GM18508 (cell line): ENCODE results near the gene RNF123.

ENCODE experiments used
- ATAC-seq: cut with Tn5 transposase; IDR thresholded peaks from one replicate; pipeline ENCODE4 v1.9.1; 2021; ENCODE audit warnings: moderate number of reproducible peaks; ENCODE audit not compliant: insufficient read depth, unreplicated experiment

RNF123 gene

GRCh38 chr3:49700014-49700413, 10.7 kb downstream of the RNF123 start:
- no peak for ATAC-seq

GRCh38 chr3:49700453-49701128, 11.2 kb downstream of the RNF123 start:
- no peak for ATAC-seq

- no peak for ATAC-seq
Observed at GRCh38 chr3:49701388-49702077, 12.2 kb downstream of the RNF123 start.

DNA sequence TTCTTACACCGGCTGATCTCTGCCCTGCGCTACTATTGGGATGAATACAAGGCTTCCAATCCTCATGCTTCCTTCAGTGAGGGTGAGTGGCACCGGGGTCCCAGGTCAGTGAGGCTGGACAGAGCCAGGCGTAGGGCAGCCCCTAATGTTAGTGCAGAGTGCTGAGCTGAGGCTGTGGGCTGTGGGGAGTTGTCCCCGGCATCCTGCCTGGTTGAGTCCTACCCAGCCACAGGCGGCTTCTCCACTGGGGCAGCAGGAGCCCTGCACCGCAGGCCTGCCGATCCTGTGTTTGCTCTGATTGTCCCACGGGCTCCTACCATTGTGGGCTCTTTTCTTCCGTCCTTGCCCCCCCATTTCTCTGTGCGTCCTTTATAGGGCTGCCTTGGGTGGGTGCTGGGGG, 13.3 kb downstream of the RNF123 start:
- ATAC-seq, result no peak

DNA sequence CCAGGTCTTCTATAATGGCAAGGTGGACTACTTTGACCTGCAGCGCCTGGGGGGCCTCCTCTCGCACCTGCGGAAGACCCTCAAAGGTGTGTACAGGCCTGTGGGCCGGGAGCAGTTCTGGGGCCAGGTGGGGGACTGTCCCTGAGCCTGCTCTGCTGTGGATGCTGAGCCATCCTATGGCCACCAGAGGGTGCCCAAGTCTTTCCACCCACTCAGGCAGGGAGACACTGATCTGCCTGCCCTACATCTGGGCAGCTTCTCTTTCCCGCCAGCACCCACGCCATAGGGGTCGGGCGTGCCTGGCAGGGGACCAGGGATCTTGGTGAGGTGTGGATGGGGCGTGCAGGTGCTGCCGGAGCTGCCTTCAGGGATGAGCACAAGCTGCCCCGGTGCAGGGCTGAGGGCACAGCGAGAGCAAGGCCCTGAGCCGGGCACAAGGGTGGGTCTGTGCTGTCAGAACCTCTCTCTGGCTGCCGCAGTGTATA, 14.1 kb downstream of the RNF123 start:
- no peak for ATAC-seq

GRCh38 chr3:49703956-49704355, 14.6 kb downstream of the RNF123 start:
- ATAC-seq, result no peak

- ATAC-seq, result no peak
Observed at GRCh38 chr3:49704629-49705028, 15.3 kb downstream of the RNF123 start.

- ATAC-seq, result no peak
Observed at GRCh38 chr3:49705390-49705960, 16.1 kb downstream of the RNF123 start.

DNA sequence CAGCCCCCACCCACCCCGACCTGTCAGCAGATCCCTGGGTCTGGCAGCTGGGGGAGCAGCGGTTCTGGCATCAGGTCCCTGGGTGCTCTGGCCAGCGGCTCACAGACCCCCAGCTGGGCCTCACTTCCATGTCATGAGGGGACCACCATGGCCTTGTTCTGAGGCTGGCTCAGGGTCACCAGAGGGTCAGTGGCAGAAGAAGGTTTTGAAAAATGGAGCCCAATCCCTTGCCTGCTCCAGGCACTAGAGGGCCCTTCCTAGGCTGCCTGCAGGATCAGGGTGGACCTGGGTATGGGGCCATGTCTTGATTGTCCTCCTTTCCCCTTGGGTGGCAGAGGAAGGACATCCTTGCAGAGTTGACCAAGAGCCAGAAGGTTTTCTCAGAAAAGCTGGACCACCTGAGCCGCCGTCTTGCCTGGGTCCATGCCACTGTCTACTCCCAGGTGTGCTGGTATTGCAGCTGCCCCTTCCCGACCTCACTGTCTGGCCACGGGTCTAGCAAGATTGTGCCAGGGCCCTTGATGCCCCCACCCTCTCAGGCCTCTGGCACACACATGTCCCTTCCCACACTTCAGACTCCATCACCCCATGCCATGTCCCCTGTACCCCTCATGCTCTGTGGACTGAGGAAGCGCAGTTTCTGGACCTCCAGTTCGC, 17.2 kb downstream of the RNF123 start:
- no peak for ATAC-seq

GRCh38 chr3:49707113-49707480, 17.7 kb downstream of the RNF123 start:
- ATAC-seq, result no peak

GRCh38 chr3:49709852-49710251, 20.5 kb downstream of the RNF123 start:
- no peak for ATAC-seq

DNA sequence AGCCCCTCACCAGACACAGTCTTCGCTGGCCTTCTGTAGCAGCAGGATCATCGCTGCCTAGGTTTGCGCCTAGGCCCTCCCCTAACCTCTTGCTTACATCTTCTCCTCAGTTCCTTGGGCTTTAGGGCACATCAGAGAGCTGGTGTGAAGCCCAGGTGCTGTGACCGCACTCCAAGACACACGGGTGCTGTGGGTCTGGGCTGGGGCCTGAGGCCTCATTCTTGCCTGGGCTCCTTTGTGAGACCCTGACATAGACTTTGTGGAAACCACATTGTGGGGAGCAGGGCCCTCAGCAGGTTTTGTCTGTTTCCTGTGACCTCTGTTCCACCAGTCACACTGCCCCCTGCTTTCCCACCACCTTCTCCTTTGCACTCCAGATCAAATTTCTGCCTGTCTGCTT, 22.1 kb downstream of the RNF123 start:
- ATAC-seq, result no peak

GRCh38 chr3:49712166-49712565, 22.8 kb downstream of the RNF123 start:
- no peak for ATAC-seq

DNA sequence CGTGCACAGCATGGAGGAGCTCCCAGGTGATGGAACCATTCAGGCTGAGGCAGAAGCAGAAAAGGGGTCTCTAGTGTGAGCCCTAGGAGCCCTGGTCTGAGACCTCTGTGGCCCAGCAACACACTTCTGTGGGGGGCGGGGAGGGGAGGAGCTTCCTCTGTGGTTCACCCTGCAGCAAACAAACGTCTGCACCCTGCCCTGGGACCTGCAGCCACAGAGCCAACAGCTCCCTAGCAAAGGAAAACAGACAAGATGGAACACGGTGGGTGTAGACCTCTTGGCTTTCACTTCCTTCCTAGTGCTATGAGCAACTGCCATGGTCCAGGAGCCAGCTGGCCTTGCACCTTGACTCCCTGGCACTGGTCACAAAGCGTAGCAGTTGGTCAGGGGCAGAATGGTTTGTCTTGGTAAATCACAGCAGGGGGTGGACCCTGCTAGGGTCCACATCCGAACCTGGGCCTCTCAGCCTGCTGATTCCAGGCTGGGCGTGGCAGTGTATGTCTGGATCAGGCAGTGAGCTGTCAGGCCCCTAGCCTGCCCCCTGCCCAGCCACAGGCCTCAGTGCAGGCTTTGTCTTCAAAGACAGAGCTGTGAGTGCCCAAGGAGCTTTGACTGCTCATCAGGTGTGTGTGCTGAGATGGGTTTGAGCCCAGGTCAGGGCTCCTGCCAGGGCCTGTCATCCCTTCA, 23.4 kb downstream of the RNF123 start:
- ATAC-seq, result no peak

- ATAC-seq, result no peak
Observed at GRCh38 chr3:49713336-49714105, 24.2 kb downstream of the RNF123 start.

DNA sequence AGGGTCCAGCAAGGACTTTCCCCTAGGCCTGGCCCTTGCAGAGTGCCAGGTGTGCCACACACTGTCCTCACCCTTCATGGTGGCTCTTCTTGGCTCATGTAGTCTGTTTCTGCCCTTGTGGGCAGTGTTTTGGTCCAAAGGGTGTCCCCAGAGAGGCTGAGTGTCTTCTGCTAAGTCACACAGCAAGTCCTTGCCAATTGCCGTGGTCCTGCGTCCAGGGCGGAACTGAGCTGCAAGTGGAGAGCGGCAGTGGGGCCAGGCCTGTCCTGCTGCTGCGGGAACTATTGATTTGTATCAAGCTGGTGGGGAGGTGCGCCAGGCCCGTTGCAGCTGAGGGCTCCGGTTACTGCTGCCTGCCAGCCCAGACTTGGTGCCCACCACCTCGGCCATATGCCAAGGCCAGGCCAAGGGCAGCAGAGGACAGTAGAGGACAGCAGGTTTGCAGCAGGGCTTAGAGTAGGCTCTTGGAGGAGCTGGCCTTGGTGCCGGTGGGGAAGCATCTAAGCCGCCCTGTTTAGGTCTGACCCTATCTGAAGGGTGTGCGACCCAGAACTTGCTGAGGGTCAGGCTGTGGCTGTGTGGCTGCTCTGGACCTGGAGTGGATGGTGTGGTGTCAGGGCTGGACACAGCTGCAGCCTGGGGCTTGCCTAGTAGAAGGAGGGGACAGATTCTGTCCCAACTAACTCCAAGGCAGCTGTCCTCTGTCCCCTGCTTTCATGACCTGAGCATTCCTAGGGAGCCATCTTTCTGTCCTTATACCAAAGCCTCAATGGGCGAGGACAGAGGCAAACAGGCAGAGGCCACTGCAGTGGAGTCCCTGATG, 25.6 kb downstream of the RNF123 start:
- ATAC-seq, result no peak

DNA sequence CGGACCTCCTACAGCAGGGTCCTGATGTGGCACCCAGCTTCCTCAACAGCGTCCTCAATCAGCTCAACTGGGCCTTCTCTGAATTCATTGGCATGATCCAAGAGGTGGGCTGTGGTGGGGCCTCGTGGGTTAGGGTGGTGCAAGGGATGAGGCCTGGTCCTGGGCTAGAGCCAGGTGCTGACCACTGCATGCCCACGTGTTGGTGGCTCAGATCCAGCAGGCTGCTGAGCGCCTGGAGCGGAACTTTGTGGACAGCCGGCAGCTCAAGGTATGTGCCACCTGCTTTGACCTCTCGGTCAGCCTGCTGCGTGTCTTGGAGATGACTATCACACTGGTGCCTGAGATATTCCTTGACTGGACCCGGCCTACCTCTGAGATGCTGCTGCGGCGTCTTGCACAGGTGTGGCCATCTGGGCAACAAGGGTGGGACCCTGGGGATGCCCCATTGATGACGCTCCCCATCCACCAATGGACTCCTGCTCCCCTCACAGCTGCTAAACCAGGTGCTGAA, 26.3 kb downstream of the RNF123 start:
- ATAC-seq, result no peak

DNA sequence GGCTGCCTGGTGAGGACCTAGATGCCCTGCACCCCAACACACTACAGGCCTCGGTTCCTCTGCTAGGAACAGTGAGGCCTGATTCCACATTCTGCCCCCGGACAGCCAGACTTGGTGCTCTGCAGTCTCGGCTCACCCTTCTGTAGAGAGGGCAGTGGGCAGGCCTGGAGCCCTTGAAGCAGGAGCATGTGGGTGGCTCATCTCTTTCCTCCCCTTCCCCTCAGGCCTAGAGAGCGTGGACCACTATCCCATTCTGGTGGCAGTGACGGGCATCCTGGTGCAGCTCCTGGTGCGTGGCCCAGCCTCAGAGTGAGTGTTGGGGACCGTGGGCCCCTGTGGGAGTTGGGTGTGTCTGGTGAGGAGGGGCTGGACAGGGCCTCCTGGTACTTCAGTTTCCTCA, 26.8 kb downstream of the RNF123 start:
- no peak for ATAC-seq

DNA sequence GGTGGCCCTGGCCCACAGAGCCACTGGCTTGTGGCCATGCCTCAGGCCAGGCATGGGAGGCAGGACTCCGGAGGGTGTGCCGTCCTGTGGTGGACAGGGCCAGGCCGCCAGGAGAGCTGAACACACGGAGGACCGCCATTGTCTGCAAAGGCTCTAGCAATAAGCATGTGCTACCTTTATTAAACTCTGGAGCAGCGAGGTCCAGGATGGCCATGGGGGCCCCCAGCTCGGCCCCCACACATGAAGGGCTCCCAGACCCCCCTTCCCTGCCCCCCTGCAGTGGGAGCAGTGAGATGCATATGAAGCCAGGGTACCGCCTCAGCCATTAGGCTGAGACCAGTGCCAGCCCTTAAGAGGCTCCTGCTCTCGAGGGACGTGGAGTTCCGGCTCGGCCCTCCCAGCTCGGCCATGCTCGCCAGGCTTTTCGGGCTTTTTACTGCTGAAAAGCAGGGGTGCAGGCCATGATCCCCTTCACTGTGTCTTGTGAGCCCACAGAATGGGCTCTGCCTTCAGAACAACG, 27.4 kb downstream of the RNF123 start:
- no peak for ATAC-seq
